CD4-positive, alpha-beta T cell treated with Interleukin-15 for 4 hours (primary cell): ENCODE measurements around the gene ITGA5.

Experiments used
- DNase-seq: peaks from one replicate; pipeline ENCODE4 v3.0.0-alpha.2; 2020; ENCODE audit warnings: low spot score

The ITGA5 gene

GRCh38 chr12:54419088-54419887 lies at the start of gene ITGA5:
Gene ITGA5 (minus strand): TSS chr12:54419266. CDS start chr12:54419198, 68 bp downstream.
- DNase-seq: peak; percentile 37

DNA sequence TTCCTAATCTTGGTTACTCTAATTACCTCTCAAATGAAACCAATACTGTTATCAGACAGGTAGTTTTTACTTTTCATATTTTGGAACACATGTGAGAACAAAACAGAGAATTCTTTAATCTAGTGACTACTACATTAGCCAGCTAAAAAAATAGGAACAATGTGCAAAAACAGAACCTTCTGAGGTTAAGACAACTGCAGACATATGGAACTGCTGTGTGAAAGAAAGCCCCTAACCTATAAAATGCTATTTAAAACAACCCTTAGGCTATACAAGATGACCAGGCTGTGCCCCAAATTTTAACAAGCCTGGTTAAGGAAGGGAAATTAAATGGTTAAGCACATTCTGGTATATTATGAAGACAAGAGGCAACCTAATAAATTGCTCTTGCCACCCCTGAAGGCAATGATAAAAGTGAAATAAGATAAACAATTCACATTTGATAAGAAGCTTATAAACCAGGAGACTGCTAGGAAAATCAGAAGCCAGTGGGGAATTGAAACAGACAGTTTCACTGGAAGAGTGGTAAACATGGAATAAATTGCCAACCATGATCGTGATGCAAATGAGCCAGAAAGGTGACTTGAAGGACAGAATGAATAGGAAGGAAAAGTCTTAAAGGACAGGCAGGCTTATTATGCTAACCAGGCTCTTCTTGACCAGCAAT lies 46.9 kb upstream of the ITGA5 start:
- DNase-seq: no peak

GRCh38 chr12:54463484-54463883 lies 44.4 kb upstream of the ITGA5 start:
- DNase-seq: no peak

GRCh38 chr12:54463034-54463433 lies 44.0 kb upstream of the ITGA5 start:
- DNase-seq: no peak

DNA sequence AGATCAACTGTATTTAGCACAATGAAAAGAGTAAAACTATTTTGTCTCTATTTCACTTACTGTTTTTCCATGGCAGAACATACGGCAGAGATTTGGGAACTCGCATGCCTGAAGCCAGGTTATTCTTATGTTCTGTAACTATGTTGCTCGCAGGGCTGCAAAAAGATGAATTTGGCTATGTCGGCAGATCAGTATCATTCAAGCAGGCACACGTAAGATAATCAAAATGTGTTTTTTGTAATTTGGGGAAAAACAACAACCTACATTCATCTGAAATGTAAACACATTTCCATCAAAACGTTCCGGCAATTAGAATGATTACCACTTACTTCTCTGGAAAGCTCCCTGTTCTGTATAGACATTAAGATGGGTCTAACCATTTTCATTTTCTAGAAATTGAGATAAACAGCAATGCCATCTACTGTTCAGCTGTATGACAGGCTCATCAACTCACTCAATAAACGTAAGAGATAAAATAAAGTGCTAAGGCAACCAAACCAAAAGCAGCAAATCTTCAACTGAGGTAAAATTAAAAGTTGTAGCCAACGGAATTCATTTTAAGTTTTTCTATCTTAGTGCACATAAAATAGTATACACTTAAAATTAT lies 41.4 kb upstream of the ITGA5 start:
- no peak for DNase-seq

GRCh38 chr12:54459355-54459754 lies 40.3 kb upstream of the ITGA5 start:
- no peak for DNase-seq

GRCh38 chr12:54455760-54456469 lies 36.8 kb upstream of the ITGA5 start:
- DNase-seq: no peak

DNA sequence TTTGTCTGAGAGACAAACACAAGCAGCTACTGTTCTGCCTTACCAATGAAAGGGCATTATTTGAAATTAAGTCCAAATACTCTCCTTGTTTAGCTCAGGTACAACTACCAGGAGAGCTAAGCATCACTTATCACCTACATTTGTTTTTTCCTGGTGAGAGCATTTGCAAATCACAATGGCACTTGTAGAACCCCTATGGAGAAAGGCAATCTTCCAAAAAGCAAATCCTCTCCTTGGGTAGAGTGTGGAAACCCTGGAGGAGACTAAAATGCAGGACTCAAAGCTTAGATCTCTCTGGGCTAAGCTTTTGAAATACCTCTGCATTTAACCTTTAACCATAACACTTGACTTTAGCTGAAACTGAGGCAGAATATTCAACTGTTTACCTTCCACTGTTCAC lies 33.6 kb upstream of the ITGA5 start:
- DNase-seq: no peak

GRCh38 chr12:54448344-54448743 lies 29.3 kb upstream of the ITGA5 start:
- no peak for DNase-seq

DNA sequence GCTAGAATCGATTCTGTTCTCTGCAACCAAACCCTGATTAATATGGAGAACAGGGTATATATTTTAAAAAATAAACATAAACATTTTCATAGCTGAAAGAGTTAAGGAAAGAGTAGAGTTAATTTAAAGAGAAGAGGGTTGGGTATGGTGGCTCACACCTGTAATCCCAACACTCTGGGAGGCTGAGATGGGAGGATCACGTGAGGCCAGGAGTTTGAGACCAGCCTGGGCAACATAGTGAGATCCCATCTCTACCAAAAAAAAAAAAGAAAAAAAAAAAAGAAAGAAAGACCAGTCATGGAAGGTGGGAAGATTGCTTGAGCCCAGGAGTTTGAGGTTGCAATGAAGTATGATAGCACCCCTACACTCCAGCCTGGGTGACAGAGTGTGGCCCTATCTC lies 28.9 kb upstream of the ITGA5 start:
- DNase-seq: no peak

- no peak for DNase-seq
These were observed 25.1 kb upstream of the ITGA5 start for GRCh38 chr12:54444206-54444605.

DNA sequence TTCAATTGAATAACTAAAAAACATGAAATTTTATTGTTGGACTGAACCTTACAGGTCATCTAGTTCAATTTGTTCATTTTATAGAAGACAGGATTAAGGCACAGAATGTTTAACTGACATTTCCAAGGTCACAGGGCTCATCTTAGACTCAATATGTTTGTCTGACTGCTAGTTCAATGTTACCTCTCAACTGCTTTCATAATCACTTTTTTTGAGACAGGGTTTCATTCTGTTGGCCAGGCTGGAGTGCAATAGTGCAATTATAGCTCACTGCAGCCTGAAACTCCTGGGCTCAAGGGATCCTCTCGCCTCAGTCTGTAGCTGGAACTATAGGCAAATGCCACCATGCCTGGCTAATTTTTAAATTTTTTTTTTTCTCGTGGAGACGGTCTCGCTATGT lies 24.4 kb upstream of the ITGA5 start:
- no peak for DNase-seq

DNA sequence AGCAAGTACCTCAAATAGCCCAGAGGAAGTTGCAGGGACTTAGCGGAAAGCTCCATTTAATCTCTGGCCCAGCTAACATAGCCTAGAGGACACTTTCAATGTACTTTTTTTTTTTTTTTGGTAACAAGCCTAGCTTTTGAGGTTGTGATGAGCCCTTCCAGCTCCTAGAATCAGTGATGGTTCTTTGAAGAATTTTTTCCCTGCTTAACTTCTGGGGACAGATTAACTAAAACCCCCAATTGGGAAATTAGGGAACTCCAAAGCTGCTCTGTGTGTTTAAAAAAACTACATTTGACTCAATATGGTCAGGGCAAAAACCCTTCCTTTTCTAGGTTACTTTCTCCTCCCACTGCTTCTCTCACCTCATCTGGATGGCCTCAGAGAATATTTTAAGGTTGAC lies 23.9 kb upstream of the ITGA5 start:
- DNase-seq: no peak

DNA sequence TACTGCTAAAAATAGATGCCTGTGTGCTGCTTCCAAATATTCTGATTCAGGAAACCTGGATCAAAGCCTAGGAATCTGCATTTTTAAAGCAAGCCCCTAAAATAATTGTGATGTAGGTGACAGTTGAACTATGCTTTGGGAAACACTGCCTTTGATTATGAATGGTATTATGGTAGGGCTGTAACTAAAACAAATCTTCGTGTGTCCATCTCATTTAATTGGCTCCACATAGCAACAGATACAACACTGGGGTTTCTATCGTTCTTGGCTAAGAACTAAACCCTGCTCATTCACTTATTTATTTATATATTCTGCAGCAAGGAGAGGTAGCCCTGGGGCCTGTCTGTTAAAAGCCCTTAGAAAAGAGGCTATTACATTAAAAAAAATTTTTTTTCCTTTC lies 23.0 kb upstream of the ITGA5 start:
- DNase-seq: no peak

DNA sequence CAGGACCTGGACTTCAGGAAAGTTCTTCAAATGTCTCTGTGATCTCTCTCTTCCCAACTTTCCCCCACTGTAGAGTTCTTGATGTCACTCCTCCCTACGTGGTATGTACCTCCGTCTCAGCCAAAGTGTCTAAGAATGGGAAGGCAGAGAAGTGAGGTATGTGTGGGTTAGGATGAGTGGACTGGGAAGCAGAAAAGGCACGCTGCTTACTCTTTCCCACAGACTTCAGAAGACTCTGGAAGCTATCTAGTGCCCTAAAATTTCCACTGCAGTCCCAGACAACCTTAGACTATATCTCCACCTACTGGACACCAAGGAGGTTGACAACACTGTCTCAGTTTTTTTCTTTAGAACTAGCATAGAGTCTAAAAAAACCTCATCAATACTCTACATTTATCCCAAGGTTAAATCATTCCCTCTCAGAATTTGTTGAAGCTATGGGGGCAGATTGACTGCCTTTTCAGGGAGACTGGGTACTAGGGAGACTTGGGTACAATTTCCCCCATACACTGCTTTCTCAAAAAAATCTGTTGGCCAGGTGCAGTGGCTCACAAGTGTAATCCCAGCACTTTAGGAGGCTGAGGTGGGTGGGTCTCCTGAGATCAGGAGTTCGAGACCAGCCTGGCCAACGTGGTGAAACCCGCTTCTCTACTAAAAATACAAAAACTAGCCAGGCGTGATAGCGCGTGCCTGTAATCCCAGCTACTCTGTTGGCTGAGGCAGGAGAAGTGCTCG lies 20.6 kb upstream of the ITGA5 start:
- peak; percentile 63 for DNase-seq

GRCh38 chr12:54439096-54439495 lies 20.0 kb upstream of the ITGA5 start:
- no peak for DNase-seq

GRCh38 chr12:54438517-54438916 lies 19.5 kb upstream of the ITGA5 start:
- no peak for DNase-seq

- no peak for DNase-seq
These were observed 18.6 kb upstream of the ITGA5 start for GRCh38 chr12:54437697-54438096.

DNA sequence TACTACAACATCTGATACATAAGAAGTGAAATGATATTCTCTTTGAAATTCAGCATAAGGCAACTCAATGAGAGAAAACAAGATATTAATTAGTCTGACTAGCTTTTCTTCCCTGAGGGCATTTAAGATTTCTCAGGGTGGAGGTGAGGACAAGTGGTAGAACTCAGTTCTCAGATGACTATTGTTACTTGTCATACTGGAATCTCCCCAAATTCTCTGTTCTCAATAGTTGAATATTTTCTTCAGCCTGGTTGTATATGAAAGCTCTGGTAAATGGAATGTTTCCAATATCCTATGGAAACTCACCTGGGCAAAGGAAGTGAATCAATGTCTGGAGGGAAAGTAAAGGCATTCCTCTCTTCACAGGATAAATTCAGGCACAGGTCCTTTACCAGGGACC lies 18.2 kb upstream of the ITGA5 start:
- DNase-seq: no peak

DNA sequence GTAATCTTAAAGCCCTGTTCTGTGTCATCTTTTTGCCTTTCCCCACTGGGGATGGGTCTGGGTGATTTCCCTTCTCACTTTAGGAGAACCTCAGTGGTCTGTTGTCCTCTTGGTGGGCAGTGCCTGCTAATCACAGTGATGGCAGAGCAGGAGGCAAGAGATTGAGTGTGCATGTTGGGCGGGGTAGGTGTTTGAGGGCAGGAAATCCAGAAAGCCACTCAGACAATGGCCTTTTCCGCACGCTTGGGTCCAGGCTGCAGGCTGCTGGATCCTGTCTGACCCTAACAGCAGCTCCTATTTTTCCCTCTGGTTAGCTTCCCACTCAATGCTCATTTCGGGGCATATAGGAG lies 13.7 kb upstream of the ITGA5 start:
- DNase-seq: peak; percentile 20

DNA sequence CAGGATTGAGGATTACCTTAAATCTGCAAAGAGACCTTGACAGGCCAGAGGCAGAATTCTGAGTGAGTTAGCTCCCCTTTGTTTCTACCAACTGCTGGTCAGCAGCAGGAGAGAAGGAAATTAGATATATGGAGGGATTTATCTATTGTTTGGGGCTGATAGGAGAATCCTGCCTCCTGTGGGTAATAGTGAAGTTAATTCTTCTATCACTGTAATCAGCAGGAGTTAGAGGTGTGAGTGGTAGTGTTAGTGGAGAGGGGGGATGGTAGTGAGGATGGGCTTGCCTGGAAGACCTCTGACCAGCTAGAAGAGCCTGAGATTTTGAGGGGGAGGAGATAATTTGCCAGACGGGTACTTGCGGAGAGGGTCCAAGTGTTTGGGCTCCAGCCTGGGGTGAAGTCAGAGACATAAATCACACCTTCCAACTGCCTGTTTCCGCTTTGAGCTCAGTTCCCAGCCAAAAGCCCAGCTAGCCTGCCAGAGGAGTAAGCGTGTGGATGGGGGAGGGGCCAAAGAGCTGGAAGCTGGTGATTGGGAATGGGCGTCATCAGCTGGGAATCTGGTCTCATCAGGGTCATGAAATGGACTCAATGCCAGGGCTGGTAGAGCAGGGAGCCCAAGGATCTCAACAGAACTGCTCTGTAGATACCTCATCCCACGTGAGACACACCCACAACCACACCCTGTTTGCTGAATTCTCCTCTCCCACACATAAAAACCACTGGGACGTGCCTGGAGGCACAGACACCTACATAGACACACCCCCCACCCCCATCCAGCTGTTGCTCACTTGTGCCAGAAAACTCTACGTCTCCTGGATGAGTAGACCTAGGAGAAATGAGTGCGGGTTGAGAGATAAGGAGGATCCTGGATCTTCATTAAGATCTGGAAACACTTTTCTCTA lies 13.1 kb upstream of the ITGA5 start:
- no peak for DNase-seq
